Measurements from ENCODE around the gene JPT2. TPM values are rescaled to one million over a fixed set of nuclear protein-coding genes. Genes with fewer than 3 reads are reported as not detected.

Gene JPT2
- total RNA-seq, result 10 to 100 TPM; 55.9 to 85.1 TPM

GRCh38 chr16:1677942-1678499 lies at the start of gene JPT2:
Gene JPT2, plus strand, starts transcription at chr16:1678279. Its CDS starts 34 bp downstream, at chr16:1678313.
- peaks cover 39% of the 10 kb centered on the region for H3K36me3 Mint-ChIP-seq (ENCODE audit: low read depth)
- peaks cover 16% of the 10 kb centered on the region for H3K4me1 Mint-ChIP-seq
- ATAC-seq (replicated peaks), result peak; percentile 99
- H3K4me3 Mint-ChIP-seq, result peak within 1 kb of the TSS; percentile 94
- H3K27ac Mint-ChIP-seq, result peak within 1 kb of the TSS; percentile 91
- H3K27me3 Mint-ChIP-seq, result no peaks in the 10 kb centered on the region
- no peaks in the 10 kb centered on the region for H3K9me3 Mint-ChIP-seq

- no peak for ATAC-seq (replicated peaks)
- Mint-ChIP-seq H3K27me3 (no peaks in the 10 kb centered on the region), H3K4me1 (peaks cover 13% of the 10 kb centered on the region), H3K4me3 (no peak overlapping the region), H3K9me3 (no peaks in the 10 kb centered on the region), H3K27ac (peak overlapping the region; percentile 38), H3K36me3 (ENCODE audit: low read depth) (peaks cover 76% of the 10 kb centered on the region)
These were observed 47.4 kb upstream of the JPT2 start for GRCh38 chr16:1630450-1631213.

- Mint-ChIP-seq H3K4me3 (no peak overlapping the region), H3K9me3 (no peaks in the 10 kb centered on the region), H3K27ac (peak overlapping the region; percentile 38), H3K27me3 (no peaks in the 10 kb centered on the region), H3K4me1 (peaks cover 13% of the 10 kb centered on the region), H3K36me3 (ENCODE audit: low read depth) (peaks cover 76% of the 10 kb centered on the region)
- ATAC-seq (replicated peaks), result no peak
These were observed 46.8 kb upstream of the JPT2 start for GRCh38 chr16:1631230-1631629.

- Mint-ChIP-seq H3K9me3 (no peaks in the 10 kb centered on the region), H3K27ac (no peak overlapping the region), H3K27me3 (no peaks in the 10 kb centered on the region), H3K4me1 (peaks cover 13% of the 10 kb centered on the region), H3K36me3 (ENCODE audit: low read depth) (peaks cover 67% of the 10 kb centered on the region), H3K4me3 (no peak overlapping the region)
- no peak for ATAC-seq (replicated peaks)
These were observed 46.0 kb upstream of the JPT2 start for GRCh38 chr16:1631931-1632637.

- Mint-ChIP-seq H3K4me1 (peaks cover 13% of the 10 kb centered on the region), H3K27ac (no peak overlapping the region)
These were observed 45.5 kb upstream of the JPT2 start for GRCh38 chr16:1632638-1632970.

GRCh38 chr16:1633310-1633709 lies 44.8 kb upstream of the JPT2 start:
- Mint-ChIP-seq H3K27me3 (no peaks in the 10 kb centered on the region), H3K27ac (no peak overlapping the region), H3K36me3 (ENCODE audit: low read depth) (peaks cover 65% of the 10 kb centered on the region), H3K4me3 (no peak overlapping the region), H3K9me3 (no peaks in the 10 kb centered on the region), H3K4me1 (peaks cover 13% of the 10 kb centered on the region)
- ATAC-seq (replicated peaks), result no peak

More at GRCh38 chr16:1632638-1632970, 45.5 kb upstream of the JPT2 start:
- no peaks in the 10 kb centered on the region for H3K27me3 Mint-ChIP-seq
- ATAC-seq (replicated peaks), result no peak
- peaks cover 62% of the 10 kb centered on the region for H3K36me3 Mint-ChIP-seq (ENCODE audit: low read depth)
- no peaks in the 10 kb centered on the region for H3K9me3 Mint-ChIP-seq
- H3K4me3 Mint-ChIP-seq, result no peak overlapping the region

- Mint-ChIP-seq H3K4me3 (no peak overlapping the region), H3K9me3 (no peaks in the 10 kb centered on the region), H3K27me3 (no peaks in the 10 kb centered on the region), H3K4me1 (peaks cover 9% of the 10 kb centered on the region), H3K27ac (no peak overlapping the region), H3K36me3 (ENCODE audit: low read depth) (peaks cover 68% of the 10 kb centered on the region)
- ATAC-seq (replicated peaks), result no peak
These were observed 43.5 kb upstream of the JPT2 start for GRCh38 chr16:1634541-1634940.

GRCh38 chr16:1635070-1635469 lies 43.0 kb upstream of the JPT2 start:
- H3K9me3 Mint-ChIP-seq, result no peaks in the 10 kb centered on the region
- no peaks in the 10 kb centered on the region for H3K27me3 Mint-ChIP-seq
- no peak overlapping the region for H3K4me3 Mint-ChIP-seq
- peaks cover 9% of the 10 kb centered on the region for H3K4me1 Mint-ChIP-seq
- peak overlapping the region; percentile 25 for H3K27ac Mint-ChIP-seq
- ATAC-seq (replicated peaks), result peak; percentile 88
- peaks cover 68% of the 10 kb centered on the region for H3K36me3 Mint-ChIP-seq (ENCODE audit: low read depth)

GRCh38 chr16:1637526-1637925 lies 40.6 kb upstream of the JPT2 start:
- Mint-ChIP-seq H3K4me1 (peaks cover 4% of the 10 kb centered on the region), H3K36me3 (ENCODE audit: low read depth) (peaks cover 77% of the 10 kb centered on the region), H3K4me3 (no peak overlapping the region), H3K9me3 (no peaks in the 10 kb centered on the region), H3K27ac (no peak overlapping the region), H3K27me3 (no peaks in the 10 kb centered on the region)
- no peak for ATAC-seq (replicated peaks)

- Mint-ChIP-seq H3K4me3 (no peak overlapping the region), H3K27ac (no peak overlapping the region), H3K36me3 (ENCODE audit: low read depth) (peaks cover 77% of the 10 kb centered on the region), H3K27me3 (no peaks in the 10 kb centered on the region), H3K9me3 (no peaks in the 10 kb centered on the region), H3K4me1 (peaks cover 4% of the 10 kb centered on the region)
- no peak for ATAC-seq (replicated peaks)
These were observed 39.3 kb upstream of the JPT2 start for GRCh38 chr16:1638757-1639156.

- peaks cover 77% of the 10 kb centered on the region for H3K36me3 Mint-ChIP-seq (ENCODE audit: low read depth)
- no peak overlapping the region for H3K4me3 Mint-ChIP-seq
- no peak for ATAC-seq (replicated peaks)
- peaks cover 7% of the 10 kb centered on the region for H3K4me1 Mint-ChIP-seq
- no peaks in the 10 kb centered on the region for H3K27me3 Mint-ChIP-seq
- H3K9me3 Mint-ChIP-seq, result no peaks in the 10 kb centered on the region
- H3K27ac Mint-ChIP-seq, result no peak overlapping the region
These were observed 38.8 kb upstream of the JPT2 start for GRCh38 chr16:1639282-1639681.

GRCh38 chr16:1639860-1640259 lies 38.2 kb upstream of the JPT2 start:
- no peaks in the 10 kb centered on the region for H3K27me3 Mint-ChIP-seq
- H3K9me3 Mint-ChIP-seq, result no peaks in the 10 kb centered on the region
- no peak for ATAC-seq (replicated peaks)

GRCh38 chr16:1640261-1640941 lies 37.7 kb upstream of the JPT2 start:
- no peak for ATAC-seq (replicated peaks)
- H3K9me3 Mint-ChIP-seq, result no peaks in the 10 kb centered on the region
- H3K27me3 Mint-ChIP-seq, result no peaks in the 10 kb centered on the region
- H3K36me3 Mint-ChIP-seq (ENCODE audit: low read depth), result peaks cover 78% of the 10 kb centered on the region
- peaks cover 7% of the 10 kb centered on the region for H3K4me1 Mint-ChIP-seq
- H3K4me3 Mint-ChIP-seq, result no peak overlapping the region
- peak overlapping the region; percentile 55 for H3K27ac Mint-ChIP-seq

More at GRCh38 chr16:1639860-1640259, 38.2 kb upstream of the JPT2 start:
- peak overlapping the region; percentile 55 for H3K27ac Mint-ChIP-seq
- no peak overlapping the region for H3K4me3 Mint-ChIP-seq
- peaks cover 5% of the 10 kb centered on the region for H3K4me1 Mint-ChIP-seq
- H3K36me3 Mint-ChIP-seq (ENCODE audit: low read depth), result peaks cover 77% of the 10 kb centered on the region

GRCh38 chr16:1641261-1641660 lies 36.8 kb upstream of the JPT2 start:
- peaks cover 15% of the 10 kb centered on the region for H3K4me1 Mint-ChIP-seq
- no peak overlapping the region for H3K27ac Mint-ChIP-seq
- ATAC-seq (replicated peaks), result no peak

More at GRCh38 chr16:1641261-1641660, 36.8 kb upstream of the JPT2 start:
- Mint-ChIP-seq H3K27me3 (no peaks in the 10 kb centered on the region), H3K4me3 (no peak overlapping the region), H3K9me3 (no peaks in the 10 kb centered on the region), H3K36me3 (ENCODE audit: low read depth) (peaks cover 75% of the 10 kb centered on the region)
